DMS53 treated with DMSO at 0.1 percent for 48 hours (cell line): ENCODE measurements around the gene MRPS18A.
A peak's percentile ranks its signal among the peaks of the same experiment; 100 is the strongest.

ENCODE experiments used
- DNase-seq: peaks from one replicate; lab custom pipeline; 2025; ENCODE audit not compliant: unreplicated experiment; lab: John Stamatoyannopoulos, UW

MRPS18A gene

DNA sequence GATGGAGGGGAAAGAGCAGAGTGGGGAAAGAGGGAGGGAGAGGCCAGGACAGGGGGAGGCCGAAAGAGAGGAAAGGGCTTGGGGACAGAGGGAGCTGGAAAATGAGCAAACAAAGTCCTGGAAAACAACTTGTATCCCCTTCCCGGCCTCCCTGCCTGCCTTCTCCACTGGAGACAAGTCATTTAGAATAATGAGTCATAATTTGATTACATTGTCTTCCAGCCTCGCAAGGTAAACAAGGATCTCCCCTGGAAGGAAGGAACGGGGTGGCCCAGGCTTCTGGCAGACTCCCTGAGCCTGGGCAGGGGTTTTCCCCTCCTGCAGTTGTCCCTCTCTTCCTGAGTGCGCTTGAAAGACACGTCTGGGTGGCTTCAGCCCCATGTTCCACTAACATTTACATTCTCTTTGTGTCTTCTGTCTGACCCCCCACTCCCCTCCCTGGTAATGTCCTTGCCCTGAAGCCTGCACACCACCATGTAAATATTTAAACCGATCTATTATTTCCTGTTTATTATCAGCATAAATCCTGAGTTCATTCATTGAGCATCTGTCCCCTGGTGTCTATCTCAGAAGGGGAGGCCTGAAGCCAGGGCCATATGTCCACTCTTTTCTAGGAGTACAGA lies 12.1 kb upstream of the MRPS18A start:
- DNase-seq: peak; percentile 80

DNA sequence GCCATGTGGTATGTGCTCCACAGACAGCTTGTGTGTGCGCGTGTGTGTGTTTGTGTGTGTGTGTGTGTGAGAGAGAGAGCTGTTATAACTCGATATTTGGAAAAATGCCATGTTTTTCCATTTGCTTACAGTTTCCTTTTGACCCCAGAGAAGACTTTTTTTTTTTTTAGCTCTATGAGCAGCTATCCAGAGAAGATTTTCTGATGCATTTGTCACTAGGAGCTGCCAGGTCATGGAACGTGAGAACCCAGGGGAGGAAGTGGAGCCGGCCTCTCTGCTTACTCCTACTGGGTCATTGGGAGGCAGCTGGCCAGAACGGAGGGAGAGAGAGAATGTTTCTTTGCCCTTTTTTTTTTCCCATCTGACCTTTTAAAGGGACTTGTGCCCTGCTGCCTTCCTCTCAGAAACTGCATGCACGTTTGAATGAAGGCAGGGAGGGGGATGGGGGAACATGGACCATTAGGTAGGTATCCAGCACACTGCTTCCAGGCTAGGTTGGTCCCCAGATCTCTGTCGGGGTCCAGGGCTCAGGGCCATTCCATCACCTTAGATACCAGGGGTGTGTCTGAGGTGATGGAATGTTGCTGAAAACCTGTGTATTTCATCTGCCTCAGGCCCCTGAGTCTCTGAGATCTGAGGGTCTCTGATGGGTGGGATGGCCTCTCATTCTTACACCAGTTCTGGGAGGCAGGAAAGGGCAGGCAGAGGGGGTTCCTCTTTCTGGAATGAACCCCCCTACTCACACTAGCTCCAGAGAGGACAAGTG lies 11.2 kb upstream of the MRPS18A start:
- DNase-seq: peak; percentile 80

DNA sequence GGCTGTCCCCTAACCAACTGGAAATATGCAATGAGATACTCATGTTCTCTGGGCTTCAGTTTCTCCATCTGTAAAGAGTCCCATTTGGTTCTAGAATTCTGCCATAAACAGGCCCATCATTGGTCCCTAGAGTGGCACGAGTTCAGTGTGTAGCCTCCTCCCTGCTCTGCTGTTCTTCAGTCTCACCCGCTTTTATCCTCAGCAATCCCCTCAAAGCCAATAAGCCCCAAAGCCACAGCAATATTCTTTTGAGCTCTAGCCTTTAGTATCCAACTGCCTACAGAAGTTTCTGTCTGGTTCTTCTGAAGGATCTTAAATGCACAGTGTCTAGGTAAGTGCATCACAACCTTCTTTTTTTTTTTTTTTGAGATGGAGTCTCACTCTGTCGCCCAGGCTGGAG lies 9.8 kb upstream of the MRPS18A start:
- DNase-seq: no peak

DNA sequence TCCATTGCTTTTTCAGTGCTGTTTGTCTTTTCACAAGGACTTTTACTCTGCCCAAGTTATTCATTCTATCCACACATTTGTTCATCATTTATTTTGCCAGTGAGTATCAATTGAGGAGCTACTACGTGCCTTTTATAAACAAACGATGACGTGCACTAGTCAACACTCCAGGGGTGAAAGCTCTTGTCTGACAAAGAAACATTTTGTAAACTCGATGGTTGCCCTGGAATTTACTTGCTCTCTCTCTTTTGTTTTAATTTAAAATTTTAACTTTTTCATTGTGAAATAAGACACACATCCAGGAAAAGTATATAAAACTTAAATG lies 8.3 kb upstream of the MRPS18A start:
- DNase-seq: no peak

DNA sequence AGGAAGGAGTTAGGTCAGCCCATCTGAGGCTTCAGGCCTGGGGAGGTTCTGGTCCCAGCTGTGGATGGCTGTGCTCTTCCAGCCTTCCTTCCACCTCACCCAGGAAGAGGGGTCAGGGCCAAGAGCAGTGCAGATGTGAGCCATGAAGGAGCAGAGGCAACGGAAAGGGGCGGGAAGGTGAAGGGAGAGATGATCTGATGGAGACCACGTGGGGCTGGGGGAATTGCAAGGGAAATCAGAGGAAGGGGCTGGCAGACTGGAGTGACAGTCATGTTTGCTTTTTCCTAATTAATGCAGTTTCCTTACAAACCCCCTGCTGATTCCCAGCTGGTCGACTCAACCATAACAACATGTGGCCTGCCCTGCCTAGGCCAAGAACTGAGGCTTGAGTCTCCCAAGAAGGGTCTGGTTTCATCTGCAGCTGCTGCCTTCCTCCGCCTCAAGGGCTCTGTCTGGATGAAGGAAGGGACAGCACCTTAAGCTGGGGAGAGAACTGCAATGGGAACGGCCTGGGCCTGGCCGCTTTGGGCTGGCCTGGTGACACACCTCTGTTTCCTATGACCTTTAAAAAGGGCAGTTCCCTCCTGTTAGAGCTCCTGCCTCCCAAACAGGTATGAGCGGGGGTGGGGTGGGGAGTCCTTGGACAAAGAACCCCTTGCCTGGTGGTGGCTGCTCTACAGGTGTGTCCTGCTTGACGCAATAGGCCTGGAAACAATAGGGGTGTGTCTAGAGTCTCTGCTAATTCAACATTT lies 7.8 kb upstream of the MRPS18A start:
- DNase-seq: peak; percentile 79

DNA sequence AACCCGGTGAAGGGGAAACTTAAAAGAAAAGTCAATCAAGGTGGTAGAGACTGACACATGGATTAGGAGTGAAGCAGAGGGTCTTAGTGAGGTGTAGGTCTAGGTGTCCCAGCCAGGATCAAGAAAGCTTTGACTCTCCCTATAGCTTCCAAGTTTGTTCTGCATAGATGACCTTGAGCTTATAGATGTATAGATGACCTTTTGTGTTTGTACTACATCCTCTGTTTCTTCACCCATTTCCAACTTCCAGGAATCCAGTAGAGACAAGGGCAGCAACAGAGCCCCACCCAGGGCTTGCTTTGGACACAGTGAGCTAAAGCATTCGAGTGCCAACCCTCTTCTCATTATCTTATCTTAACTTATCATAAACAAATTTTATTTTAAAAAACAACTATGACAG lies 1.8 kb upstream of the MRPS18A start:
- DNase-seq: no peak

DNA sequence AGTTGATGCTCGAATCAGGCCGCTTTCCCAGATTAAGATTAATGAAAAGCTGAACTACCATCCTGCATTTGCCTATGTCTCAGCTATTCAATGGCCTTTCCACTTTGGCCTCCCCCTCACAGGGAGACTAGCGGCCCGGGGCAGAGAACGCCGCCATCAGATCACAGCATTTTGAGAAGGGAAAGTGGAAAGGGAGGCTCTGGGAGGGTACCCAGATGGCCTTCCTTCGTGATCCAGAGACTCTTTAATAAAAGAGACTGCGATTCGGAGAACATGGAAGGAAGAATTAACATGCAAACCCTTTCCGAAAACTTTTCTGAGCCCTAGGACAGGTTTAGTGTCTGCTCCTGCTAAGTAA lies 533 bp downstream of the MRPS18A start:
- no peak for DNase-seq

DNA sequence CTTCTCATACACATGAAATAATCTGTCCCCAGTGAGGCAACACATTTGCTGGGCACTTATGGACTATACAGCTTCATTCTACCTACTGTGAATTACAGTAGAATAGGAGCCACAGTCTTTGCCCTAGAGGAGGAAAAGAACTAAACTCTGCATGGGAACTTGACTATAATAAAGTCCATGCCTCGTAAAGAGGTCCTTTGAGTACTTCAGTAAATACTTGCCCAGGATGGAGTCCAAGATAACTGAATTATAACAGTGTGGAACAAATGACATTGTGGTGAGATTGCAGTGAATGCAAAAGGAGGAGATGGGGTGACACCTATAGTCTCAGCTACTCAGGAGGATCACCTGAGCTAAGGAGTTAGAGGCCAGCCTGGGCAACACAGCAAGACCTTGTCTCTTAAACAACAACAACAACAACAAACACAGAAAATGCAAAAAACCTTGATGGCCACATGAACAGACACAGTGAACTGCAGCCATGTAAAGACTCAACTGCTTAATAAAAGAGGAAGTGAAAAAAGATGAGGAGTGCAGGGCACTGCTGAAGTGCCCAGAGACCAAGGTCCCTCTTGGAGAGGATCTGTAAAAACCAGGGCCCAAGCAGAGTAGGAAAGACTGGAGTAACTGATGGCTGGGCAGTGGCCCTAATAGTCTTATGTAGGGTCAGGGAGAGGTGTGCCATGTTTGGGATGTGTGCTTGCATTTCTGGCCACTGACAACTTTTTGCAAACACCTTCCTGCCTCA lies 3.7 kb downstream of the MRPS18A start:
- DNase-seq: no peak

DNA sequence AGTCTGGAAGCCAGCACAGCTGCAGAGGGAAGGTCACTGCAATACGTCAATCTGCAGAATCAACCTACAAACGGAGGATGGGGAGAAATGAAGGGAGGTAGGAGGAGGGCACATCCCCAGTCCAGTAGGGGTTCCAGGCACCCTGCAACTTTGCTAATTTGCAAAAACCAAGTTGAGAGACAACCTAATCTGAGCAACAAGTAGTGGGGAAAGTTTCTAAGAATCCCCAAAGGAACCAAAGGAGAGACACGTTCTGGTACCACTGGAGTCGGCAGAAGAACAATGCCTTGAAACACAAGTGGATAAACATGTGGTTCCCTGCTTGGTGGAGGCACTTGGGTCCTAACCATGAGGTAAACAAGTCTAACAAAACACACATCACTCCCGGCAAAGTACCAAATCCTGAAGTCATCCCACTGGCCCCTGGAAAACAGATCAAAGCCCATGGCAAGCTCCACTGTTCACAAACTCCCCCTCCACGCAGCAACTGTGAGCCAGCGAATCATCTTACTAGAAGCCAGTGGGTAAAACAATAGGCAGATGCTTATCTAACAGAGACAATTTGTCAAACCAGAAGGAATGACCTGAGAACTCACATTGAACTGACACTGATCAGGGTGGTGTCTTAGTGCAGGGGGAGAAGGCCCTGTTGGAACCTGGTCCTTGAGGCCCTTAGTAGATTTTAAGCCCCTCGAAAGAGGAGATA lies 4.7 kb downstream of the MRPS18A start:
- no peak for DNase-seq

DNA sequence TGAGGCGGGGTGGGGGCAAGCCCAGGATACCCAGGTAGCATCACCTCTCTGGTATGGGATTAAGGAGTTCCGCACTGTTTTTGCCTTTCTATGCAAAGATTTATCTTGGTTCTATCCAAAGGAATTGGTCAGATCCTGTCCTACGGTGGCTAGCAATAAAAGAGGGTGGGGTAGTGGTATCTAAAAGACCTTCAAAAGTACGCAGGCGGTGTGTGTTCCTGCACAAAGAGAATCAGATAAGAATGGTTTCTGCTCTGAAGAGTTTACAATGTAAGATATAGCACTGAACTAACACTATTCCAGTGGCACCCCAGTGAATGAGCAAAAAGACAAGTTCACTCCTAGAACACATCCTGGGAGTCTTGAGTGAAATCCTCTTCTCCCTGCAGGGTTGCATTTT lies 6.3 kb downstream of the MRPS18A start:
- no peak for DNase-seq

DNA sequence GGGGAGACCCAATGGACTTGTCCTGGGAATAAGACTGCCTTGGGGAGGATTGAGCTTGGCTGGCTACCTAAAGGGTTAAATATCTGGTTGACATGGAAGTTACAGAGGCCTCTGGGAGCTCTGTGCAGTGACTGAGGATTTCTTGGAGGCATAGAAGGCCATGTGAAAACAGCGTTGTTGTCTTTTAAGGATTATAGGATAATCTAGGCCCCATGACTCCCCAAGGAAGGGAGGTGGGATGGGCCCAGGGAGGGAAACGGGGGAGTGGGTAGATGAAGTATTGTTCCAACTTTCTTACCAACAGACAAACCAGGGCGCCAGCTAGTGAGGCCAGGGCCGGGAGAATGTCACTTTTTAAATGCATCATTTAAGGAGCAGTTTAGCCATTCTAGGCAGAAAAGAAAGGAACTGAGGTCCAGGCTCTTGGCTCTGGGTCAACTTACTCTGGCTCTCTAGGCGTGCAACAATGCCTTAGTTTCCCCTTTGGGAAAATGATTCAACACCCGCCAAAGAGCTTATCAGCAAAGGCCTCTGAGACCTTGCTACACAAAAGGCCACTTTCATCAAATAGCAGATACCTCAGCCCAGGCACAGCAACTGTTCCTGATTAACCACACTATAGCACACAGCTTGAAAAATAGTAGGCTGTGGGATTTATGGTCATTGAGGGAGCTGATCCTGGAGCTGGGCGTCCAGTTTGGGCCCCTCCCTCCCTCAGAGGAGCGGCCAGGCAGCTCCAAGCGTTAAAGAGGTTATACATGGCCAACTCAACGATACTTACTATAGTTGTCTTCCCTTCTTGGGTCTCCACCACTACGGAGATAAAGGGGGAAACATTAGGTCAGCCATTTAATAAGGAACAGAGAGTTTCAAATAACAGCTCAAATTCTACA lies 7.0 kb downstream of the MRPS18A start:
- no peak for DNase-seq

DNA sequence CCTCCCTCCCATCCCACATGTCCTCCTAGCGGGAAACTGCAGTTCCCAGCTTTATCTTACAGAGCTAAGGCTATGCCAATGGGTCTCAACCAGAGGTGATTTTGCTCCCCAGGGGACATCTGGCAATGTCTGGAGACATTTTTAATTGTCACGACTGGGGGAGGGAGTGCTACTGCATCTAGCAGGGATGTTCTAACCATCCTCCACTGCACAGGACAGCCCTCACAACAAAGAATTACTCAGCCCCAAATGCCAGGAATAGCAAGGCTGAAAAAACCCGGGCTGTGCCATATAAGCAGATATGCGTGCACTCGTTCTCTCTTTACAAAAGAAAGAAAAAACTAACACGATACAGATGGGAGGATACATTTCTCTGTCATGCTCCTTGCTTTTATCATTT lies 8.5 kb downstream of the MRPS18A start:
- no peak for DNase-seq

DNA sequence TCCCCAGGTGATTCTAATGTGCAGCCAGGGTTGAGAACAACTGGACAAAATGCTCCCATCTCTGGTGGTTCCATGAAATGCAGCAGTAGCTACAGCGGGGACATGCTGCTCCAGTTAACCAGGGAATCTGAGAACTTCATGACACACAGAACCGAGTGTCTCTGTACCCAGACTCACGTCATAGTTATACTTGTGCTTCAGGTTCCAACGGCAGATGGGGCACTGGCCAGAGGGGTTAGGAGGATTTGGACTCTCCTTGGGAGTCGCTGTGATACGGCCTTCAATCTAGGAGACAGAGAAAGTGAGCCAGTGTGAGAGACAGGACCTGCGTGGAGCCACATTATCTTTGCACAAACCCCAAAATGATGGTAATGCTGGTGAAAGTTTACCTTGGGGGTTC lies 9.2 kb downstream of the MRPS18A start:
- no peak for DNase-seq

DNA sequence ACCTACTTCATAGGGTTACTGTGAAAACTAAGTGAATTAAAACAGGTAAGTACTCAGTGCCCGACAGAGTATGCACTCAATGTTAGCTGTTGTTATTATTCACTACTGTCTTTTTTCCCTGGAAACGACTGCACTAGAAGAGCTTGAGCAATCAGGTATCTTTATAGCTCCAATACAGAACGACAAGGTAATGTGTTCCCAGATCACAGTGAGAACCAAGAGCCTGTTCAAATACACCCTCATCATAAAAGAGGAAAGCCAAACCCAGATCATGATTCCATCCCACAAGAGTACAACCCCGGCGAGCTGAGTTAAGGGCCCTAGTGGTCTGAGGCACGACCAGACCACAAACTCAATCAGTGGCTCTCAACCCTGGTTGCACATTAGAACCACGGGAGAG lies 9.8 kb downstream of the MRPS18A start:
- DNase-seq: no peak

DNA sequence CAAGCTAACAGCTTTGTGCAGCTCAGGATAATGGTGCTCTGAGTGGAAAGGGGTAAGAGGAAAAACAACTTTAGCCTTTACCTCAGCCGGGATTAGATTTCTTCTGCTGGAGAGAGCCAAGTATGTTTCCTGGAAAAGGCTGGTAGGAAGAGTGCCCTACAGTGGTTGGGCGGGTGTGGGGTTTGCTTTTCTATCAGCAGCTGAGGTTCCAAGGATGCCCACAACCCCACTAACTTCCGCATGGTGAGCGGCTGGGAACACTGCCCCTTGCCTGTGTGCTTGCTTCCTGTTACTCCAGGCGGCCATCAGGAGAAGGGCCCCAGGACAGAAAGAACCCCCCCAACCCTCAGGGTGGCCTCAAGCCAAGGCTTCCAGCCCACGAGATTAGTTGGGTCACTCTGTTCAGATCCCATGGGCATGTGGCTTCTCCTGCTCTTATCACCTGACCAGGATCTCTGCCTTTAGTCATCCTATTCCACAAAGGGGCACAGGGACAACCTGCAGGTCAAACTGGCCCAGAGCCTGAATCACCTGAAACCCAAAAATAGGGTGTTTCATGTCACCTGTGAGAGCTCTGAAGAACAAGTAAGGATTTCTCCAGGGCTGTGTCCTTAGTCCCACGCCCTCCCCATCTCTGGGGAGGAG lies 10.5 kb downstream of the MRPS18A start:
- DNase-seq: no peak

DNA sequence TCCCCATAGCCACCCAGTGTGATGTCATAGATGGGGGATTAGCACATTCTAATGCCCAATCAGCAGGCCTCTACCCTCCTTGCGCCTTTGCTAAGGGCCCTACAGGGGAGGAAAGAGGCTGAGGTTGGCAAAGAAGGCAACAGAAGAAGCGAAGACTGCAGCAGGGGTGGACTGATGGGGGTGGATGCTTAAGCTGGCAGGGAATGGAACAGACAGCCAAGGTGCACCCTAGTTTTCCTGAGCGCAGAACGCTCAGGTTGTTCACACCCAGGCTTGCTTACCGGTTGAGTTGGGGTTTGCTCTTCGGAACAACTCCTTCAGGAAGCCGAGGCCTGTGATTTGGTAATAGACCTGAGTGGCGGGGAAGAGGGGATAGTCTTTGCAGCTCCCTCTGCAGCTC lies 12.7 kb downstream of the MRPS18A start:
- DNase-seq: no peak

DNA sequence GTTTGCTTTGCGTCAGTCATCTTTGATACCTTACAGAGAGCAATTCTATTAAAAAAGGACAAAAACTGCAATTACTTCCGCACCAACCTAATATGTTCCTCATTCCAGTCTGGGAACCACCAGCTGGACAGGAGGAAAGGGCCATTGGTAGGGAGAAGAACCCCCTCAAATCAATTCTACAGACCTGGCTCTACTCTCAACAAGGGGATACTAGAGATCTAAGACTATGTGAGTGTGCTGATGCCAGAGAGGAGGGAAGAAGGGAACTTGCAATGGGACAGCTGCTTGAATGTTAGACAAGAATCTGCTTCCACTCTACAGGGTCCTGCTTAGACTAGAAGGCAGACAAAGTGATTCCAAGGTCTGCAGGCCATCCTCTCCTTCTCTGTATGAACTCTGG lies 13.3 kb downstream of the MRPS18A start:
- DNase-seq: no peak

DNA sequence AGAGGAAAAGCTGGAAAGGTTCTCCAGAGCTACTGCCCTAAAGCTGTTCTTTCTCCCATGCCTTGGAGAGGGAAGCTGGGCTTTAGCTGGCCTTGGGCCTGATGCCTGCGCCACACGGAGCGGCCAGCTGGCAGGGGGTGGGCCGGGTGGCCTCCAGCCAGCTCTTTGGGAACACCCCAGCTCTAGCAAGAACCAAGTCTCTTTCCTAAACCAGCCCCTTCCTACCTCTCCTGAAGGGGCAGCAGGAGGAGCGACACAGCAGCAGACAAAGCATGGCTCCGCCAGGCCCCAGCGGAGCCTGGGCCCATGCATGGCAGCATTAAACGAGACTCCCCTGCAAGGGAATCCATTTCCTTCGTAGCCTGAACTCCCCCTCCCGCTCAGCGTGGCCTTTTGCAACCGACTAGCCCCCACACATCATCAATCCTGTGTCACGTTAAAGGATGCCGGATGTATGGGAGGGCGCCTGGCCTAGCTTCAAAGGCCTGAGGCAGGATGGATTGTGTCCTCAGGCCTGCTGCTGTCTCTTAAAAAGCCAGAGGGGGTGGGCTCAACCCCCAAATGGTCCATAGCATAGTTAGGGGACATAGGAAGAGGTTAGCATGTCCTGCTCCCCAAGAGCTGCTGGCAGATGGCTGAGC lies 14.0 kb downstream of the MRPS18A start:
- DNase-seq: no peak
